Dermis blood vessel endothelial cell (primary cell): ENCODE results near the gene HABP2. TPM values are rescaled to one million over a fixed set of nuclear protein-coding genes. Genes with fewer than 3 reads are reported as not detected.

Source experiments
- DNase-seq: peaks from one replicate; pipeline ENCODE4 v3.0.0; 2010
- total RNA-seq: library from RNA; depleted of rRNA; stranded (reverse); fragments of >200 nt; gene quantifications from 2 replicates; pipeline ENCODE4 v1.2.3, GENCODE V29; 2014

Gene HABP2
- total RNA-seq, 1 donor from 2014 or later: under 0.01 TPM

- DNase-seq: no peak
Measured at GRCh38 chr10:113605268-113605978, 52.6 kb downstream of the HABP2 start.

DNA sequence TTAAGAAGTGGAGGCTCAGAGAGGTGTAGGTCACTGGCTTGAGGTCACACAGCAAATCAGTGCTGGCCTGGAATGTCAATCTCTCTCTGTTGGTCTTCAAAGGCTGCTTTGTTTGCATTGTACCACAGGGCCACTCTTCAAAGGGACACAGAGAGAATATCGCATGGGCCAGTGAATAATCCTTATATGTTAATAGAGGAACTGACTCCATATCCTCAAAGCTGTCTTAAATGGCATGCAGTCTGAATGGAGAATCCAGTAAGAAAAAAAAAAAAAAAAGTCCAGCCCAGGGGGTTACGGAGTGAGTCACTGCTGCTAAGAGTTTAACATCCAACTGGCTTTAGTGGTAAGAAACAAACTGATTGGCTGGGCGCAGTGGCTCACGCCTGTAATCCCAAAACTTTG is 56.9 kb downstream of the HABP2 start:
- peak; percentile 15 for DNase-seq

DNA sequence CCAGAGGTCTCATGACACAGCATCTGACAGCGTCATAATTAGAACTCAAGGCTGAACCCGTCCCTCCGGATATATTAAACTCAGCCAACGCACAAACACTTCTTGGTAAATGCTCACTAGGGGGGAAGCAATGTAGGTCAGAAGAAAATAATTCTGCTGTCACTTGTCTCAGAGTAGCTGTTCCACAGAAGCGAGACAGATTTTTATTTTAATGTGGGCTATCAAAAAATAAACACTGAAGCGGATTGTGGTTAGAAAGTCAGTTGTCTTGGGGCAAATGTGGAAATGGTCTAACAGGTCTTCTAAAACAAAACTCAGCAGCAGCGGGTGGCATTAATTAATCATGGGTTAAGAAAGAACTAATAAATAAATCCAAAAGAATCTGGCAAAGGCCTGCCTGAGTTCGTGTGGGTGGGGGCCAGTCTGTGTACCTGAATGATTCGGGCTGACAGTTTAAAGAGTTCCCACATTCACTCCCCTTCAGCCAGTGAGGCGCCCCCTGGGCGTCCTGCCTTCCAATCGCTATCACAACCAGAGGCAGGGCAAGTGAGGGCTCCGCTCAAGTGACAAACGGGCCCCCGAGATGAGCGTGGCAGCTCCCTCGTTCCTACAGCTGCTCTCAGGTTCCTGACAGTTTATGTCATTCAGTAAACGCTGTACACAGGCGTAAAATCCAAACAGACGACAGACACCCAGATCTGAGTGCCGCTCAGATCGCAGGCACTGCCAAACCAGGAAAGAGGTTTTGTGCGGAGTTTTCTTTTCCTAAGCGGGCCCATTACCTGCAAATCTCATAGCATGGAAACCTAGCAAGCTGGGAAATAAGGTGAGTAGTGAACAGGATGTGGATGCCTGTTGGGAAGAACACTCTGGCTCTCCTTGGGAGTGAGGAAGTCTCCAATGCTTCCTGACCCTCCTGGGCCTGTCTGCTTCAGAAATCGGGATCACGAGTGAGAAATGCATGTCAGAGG is 58.1 kb downstream of the HABP2 start:
- no peak for DNase-seq

- DNase-seq: no peak
Measured at GRCh38 chr10:113612154-113612553, 59.3 kb downstream of the HABP2 start.

- DNase-seq: no peak
Measured at GRCh38 chr10:113613427-113613826, 60.6 kb downstream of the HABP2 start.

DNA sequence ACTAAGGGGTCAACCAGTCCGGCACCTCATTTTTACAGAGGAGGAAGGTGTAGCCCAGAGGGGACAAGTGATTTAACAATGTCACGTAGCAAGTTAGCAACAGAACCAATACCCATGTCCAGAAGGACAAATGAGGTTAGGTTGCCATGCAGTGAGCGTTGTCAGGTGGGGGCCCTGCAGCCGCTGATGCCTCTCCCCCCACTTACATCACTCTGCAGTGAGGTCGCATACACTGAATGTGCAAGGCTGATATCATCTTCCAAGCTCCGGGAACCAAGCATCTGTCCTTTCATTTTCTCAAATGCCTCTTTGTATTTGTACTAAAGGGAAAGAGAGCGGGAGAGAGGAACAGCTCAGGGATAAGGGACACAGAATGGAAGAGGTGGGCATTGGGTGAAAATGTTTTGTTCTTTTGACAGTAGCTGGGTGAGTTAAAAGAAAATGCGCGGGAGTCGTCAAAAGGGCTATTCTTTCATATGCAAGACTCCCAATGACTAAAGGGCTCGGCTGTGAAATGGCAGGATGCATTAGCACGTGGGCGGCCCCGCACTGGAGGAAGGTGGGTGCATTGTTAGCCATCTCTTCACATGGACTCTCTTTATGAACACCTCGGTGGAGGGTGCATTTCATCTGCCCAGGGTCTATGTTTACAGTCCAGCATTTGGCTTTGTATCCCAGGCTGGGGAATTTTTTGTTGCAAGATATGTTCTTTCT is 61.3 kb downstream of the HABP2 start:
- no peak for DNase-seq

- DNase-seq: peak; percentile 44
Measured at GRCh38 chr10:113616244-113617074, 63.6 kb downstream of the HABP2 start.

- no peak for DNase-seq
Measured at GRCh38 chr10:113617086-113617485, 64.2 kb downstream of the HABP2 start.

DNA sequence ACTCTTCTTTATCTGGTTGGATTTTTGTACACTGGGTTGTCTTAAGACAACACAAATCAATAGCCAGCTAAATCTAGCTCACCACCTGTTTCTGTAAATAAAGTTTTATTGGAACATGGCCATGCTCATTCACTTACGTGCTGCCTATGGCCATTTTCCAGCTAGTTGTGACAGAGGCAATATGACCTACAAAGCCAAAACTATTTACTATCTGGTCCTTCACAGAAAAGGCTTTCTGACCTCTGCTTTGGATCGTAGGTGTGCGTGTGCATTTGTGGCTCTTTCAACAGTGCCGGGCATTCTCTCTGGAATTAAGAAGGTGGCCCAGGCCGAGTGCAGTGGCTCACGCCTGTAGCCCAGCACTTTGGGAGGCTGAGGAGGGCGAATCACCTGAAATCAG is 65.5 kb downstream of the HABP2 start:
- no peak for DNase-seq

- no peak for DNase-seq
Measured at GRCh38 chr10:113619401-113619800, 66.5 kb downstream of the HABP2 start.

DNA sequence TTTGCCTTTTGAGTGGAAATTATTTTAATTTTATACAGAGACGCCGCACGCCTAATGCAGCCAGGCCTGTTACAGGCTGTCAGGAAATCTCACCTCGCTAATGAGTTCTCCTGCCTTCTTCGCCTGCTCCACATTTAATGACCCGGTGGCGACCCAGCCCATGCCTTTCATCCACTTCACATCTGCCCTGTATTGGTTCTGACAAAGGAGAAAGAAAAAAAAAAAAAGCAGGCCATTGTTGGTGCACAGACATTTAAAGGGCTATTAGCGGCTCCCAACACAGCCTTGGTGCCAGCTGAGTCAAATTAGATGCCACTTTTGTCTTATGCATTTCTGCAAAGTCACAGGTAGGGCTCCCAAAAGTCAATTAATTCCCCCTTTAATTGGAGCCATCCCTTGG is 67.7 kb downstream of the HABP2 start:
- DNase-seq: no peak

DNA sequence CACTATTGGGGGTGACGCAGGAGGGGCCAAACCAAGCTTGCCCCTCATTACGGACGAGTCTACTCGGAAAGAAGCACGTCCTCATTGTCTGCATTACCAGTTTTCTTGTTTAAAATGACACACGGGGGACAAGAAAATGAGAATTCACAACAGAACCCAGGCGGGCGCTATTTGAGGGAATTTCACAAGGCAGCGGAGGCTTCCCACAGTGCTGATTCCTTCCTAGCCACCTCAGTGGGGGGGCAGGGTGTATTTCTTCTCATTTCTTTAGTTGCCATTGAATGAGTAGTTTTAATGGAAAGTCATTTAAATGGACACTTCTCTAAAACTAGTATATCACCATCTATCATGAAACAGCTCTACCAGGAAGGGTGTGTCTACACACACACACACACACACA is 68.1 kb downstream of the HABP2 start:
- DNase-seq: no peak

GRCh38 chr10:113621799-113622198 is 68.9 kb downstream of the HABP2 start:
- DNase-seq: no peak

DNA sequence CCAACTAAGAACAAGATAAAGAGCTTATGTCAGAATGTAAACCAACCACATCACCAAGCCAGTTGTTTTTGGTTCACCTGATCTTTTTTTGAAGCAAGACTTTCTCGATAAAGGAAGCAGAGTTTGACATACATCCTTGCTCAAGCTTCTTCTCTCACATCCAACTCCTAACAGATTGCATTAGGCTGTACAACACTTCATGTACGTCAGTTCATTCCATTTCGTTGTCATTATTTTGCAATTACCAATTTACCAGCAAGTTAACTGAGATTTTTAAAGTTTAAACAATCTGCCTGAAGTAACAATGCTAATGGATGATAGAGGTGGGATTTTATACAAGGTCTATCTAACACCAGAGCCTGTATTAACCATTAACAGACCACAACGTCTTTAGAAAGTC is 70.0 kb downstream of the HABP2 start:
- no peak for DNase-seq

DNA sequence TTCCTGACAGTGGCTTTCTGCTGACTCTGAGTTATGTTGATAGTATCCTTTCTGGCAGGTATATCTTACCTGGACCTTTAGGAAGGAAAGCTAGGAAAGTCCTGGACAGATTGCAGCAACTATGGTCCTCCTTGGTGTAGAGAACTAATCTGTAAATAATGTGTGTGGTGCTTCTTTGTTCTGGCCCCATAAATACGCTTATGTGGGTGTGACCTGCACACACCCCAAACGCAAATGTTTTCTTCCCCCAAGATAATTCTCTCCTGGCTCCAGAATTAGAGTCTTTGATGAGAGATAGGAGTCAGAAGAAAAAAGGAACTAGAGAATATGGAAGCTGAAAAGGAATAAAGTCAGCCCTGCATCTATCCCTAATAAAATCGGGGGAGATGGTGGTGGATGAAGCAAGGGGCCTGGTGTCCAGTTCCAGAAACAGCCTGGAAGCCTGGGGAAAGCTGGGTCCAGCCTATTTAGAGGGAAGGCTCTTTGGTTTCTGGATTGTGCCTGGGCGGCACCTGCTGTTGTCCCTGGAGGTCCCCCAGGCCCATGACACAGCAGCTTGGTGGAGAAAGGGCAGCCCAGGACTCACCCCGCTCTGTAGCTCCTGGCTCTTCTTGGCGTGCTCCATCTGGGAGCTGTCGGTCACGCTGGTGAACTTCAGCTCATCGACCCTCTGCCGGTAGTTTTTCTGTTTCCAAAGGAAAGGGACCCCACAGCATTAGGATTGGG is 72.8 kb downstream of the HABP2 start:
- no peak for DNase-seq

- DNase-seq: no peak
Measured at GRCh38 chr10:113626809-113627355, 74.0 kb downstream of the HABP2 start.

- no peak for DNase-seq
Measured at GRCh38 chr10:113627836-113628235, 75.0 kb downstream of the HABP2 start.

GRCh38 chr10:113628607-113629153 is 75.8 kb downstream of the HABP2 start:
- no peak for DNase-seq

GRCh38 chr10:113630929-113631533 is 78.2 kb downstream of the HABP2 start:
- DNase-seq: no peak

DNA sequence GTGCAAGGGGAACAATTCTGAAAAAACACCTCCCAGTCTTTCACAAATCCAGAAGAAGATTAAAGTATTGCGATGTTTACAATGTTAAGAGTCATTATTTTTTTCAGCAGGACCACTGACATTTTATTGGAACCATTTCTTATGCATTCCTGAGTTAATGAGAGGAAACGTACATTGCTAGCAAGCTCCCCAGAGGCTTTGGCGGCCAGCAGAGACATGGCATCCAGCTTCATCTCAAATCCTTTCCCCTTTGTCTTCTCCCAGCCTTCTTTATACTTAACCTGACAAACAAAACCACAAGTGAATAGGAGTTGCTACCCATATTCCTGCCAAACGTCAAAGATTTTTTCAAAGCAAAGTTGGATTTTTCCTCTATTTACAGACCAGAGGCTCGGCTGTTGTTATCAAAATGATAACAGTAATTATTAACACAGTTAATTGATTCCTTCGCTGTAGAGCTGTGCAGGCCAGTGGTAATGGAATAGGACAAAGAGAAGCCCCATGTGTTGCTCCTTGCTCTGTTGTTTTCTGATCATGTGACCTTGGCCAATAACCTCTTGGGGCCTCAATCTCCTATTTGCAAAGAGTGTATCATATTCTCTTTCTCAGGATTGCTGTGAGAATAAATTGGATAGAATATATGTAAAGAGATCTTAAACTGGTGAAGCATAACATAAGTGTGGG is 79.0 kb downstream of the HABP2 start:
- DNase-seq: no peak
